Caco-2 (cell line): Measurements from ENCODE around the gene B4GALT4. TPM values are rescaled to one million over a fixed set of nuclear protein-coding genes. Genes with fewer than 3 reads are reported as not detected.

ENCODE experiments used
- BruUV-seq: library from RNA; stranded (reverse); fragments of 400-500 nt; replicated peaks from 2 replicates; lab custom pipeline; 2021; lab: Mats Ljungman, UMichigan
- CTCF ChIA-PET: fragments of 300-600 bp; sonication (Branson Sonifier 250); formaldehyde crosslinking; loops from one replicate; lab custom pipeline; 2022; ENCODE audit warnings: antibody characterized with exemption; lab: Charles Lee
- POLR2A ChIA-PET: fragments of 300-600 bp; sonication (Branson Sonifier 250); formaldehyde crosslinking; loops from one replicate; lab custom pipeline; 2022; ENCODE audit warnings: antibody characterized with exemption; lab: Charles Lee
- DNase-seq, 2 experiments: peaks; one replicate each; pipeline versions ENCODE4 v3.0.0 to v3.0.0-alpha.2; 2020 to 2022
- H3K27me3 ChIP-seq: replicated peaks from 2 replicates; pipeline ENCODE4 v1.6.0; 2011; ENCODE audit warnings: low read length; ENCODE audit not compliant: control insufficient read depth, insufficient read depth
- H3K36me3 ChIP-seq: 2 replicates; pipeline ENCODE4 v1.5.1; 2011; ENCODE audit warnings: low read length; ENCODE audit not compliant: control insufficient read depth, insufficient read depth
- H3K4me1 ChIP-seq: fragments of 250-450 bp; sonication (Bioruptor Pico); 2 replicates; pipeline ENCODE4 v1.5.1; 2020; ENCODE audit warnings: mild to moderate bottlenecking
- H3K4me3 ChIP-seq: 2 replicates; pipeline ENCODE4 v1.5.1; 2011; ENCODE audit warnings: low read depth, mild to moderate bottlenecking, control low read depth, low read length
- H3K9me3 ChIP-seq: fragments of 250-450 bp; sonication (Bioruptor Pico); 2 replicates; pipeline ENCODE4 v1.5.1; 2020; ENCODE audit warnings: mild to moderate bottlenecking, moderate library complexity
- H3K27ac Mint-ChIP-seq: one replicate; pipeline ENCODE4 v1.8.0; 2022; ENCODE audit warnings: mixed read lengths; ENCODE audit not compliant: unreplicated experiment
- H3K27me3 Mint-ChIP-seq: one replicate; pipeline ENCODE4 v1.8.0; 2022; ENCODE audit warnings: mixed read lengths; ENCODE audit not compliant: insufficient read depth, unreplicated experiment
- H3K36me3 Mint-ChIP-seq: one replicate; pipeline ENCODE4 v1.8.0; 2022; ENCODE audit warnings: mild to moderate bottlenecking, mixed read lengths; ENCODE audit not compliant: insufficient read depth, unreplicated experiment
- H3K4me1 Mint-ChIP-seq: one replicate; pipeline ENCODE4 v1.8.0; 2022; ENCODE audit warnings: low read depth, mixed read lengths; ENCODE audit not compliant: unreplicated experiment
- H3K4me3 Mint-ChIP-seq: one replicate; pipeline ENCODE4 v1.8.0; 2022; ENCODE audit warnings: mild to moderate bottlenecking, moderate library complexity, mixed read lengths; ENCODE audit not compliant: unreplicated experiment
- H3K9me3 Mint-ChIP-seq: one replicate; pipeline ENCODE4 v1.8.0; 2022; ENCODE audit warnings: mixed read lengths; ENCODE audit not compliant: unreplicated experiment
- CTCF ChIP-seq, 2 experiments: fragments of 200-600 bp in 1 of 2; IDR thresholded peaks; 1 replicate in 1 of 2; 2 replicates in 1 of 2; pipeline versions ENCODE4 v1.5.1 to v1.8.0; 2011 to 2022; ENCODE audit warnings: antibody characterized with exemption in 1 of 2, control low read depth in 1 of 2, inconsistent platforms in 1 of 2, low read depth in 1 of 2, low read length in 1 of 2, mild to moderate bottlenecking in 1 of 2, moderate library complexity in 1 of 2; ENCODE audit not compliant: insufficient read depth in 1 of 2, severe bottlenecking in 1 of 2, unreplicated experiment in 1 of 2
- intact Hi-C: fragments of 100-400 bp; cut with micrococcal nuclease; formaldehyde crosslinking; loops from one replicate; pipeline ENCODE4 v1.10.0; 2022; ENCODE audit not compliant: unreplicated experiment
- total RNA-seq: library from RNA; stranded (reverse); gene quantifications from 2 replicates; pipeline ENCODE4 v1.2.3, GENCODE V29; 2022

Gene B4GALT4
- total RNA-seq, 1 experiment from 2014 or later, result 59.7 TPM

- Mint-ChIP-seq H3K9me3 (no peaks in the 10 kb centered on the region), H3K4me1 (peaks cover 19% of the 10 kb centered on the region), H3K36me3 (peaks cover 73% of the 10 kb centered on the region), H3K4me3 (no peak overlapping the region), H3K27me3 (no peaks in the 10 kb centered on the region), H3K27ac (no peak overlapping the region)
- Histone ChIP-seq H3K9me3 (no peaks in the 10 kb centered on the region), H3K4me3 (no peak overlapping the region), H3K27me3 (no peaks in the 10 kb centered on the region), H3K36me3 (peaks cover 7% of the 10 kb centered on the region; the same call in 1 of the 2 replicates), H3K4me1 (no peaks in the 10 kb centered on the region; the same call in 1 of the 2 replicates)
- intact Hi-C loops, result no loop called here
- BruUV-seq, result no TSS peak
- POLR2A ChIA-PET, result no interaction called here
- DNase-seq, result no peak
- CTCF ChIA-PET, result interaction anchor here (1.0 kb wide), 1 partner anchor 132 kb away, joined by 3 read pairs; no protein-coding TSS in a partner anchor
- no peak for TF ChIP-seq CTCF (IDR thresholded peaks at IDR 0.05; ENCODE audit: insufficient read depth in 1 of 2, low read depth in 1 of 2, low read length in 1 of 2, severe bottlenecking in 1 of 2, unreplicated experiment in 1 of 2)
These were observed 19.6 kb downstream of the B4GALT4 start for GRCh38 chr3:119220970-119221667.

GRCh38 chr3:119220198-119220597 is 20.5 kb downstream of the B4GALT4 start:
- no peaks in the 10 kb centered on the region; the same call in 1 of the 2 replicates for H3K4me1 ChIP-seq
- BruUV-seq, result no TSS peak
- Mint-ChIP-seq H3K27ac (no peak overlapping the region), H3K36me3 (peaks cover 80% of the 10 kb centered on the region), H3K4me1 (peaks cover 19% of the 10 kb centered on the region), H3K9me3 (no peaks in the 10 kb centered on the region), H3K27me3 (no peaks in the 10 kb centered on the region), H3K4me3 (no peak overlapping the region)
- intact Hi-C loops, result no loop called here
- no peaks in the 10 kb centered on the region for H3K9me3 ChIP-seq
- ChIA-PET POLR2A (no interaction called here), CTCF (no interaction called here)
- no peaks in the 10 kb centered on the region for H3K27me3 ChIP-seq
- DNase-seq, result no peak
- H3K4me3 ChIP-seq, result no peak overlapping the region
- peaks cover 7% of the 10 kb centered on the region; the same call in 1 of the 2 replicates for H3K36me3 ChIP-seq
- TF ChIP-seq CTCF (IDR thresholded peaks at IDR 0.05; ENCODE audit: insufficient read depth in 1 of 2, low read depth in 1 of 2, low read length in 1 of 2, severe bottlenecking in 1 of 2, unreplicated experiment in 1 of 2), result no peak

GRCh38 chr3:119219069-119219468 is 21.6 kb downstream of the B4GALT4 start:
- no peak overlapping the region for H3K27ac Mint-ChIP-seq
- Histone ChIP-seq H3K27me3 (no peaks in the 10 kb centered on the region), H3K9me3 (no peaks in the 10 kb centered on the region), H3K36me3 (peaks cover 7% of the 10 kb centered on the region; the same call in 1 of the 2 replicates), H3K4me1 (no peaks in the 10 kb centered on the region; the same call in 1 of the 2 replicates), H3K4me3 (no peak overlapping the region)
- no peaks in the 10 kb centered on the region for H3K9me3 Mint-ChIP-seq
- peaks cover 19% of the 10 kb centered on the region for H3K4me1 Mint-ChIP-seq
- intact Hi-C loops, result no loop called here
- no TSS peak for BruUV-seq
- no peaks in the 10 kb centered on the region for H3K27me3 Mint-ChIP-seq
- TF ChIP-seq CTCF (IDR thresholded peaks at IDR 0.05; ENCODE audit: insufficient read depth in 1 of 2, low read depth in 1 of 2, low read length in 1 of 2, severe bottlenecking in 1 of 2, unreplicated experiment in 1 of 2), result no peak
- peaks cover 85% of the 10 kb centered on the region for H3K36me3 Mint-ChIP-seq
- ChIA-PET POLR2A (no interaction called here), CTCF (no interaction called here)
- no peak for DNase-seq
- no peak overlapping the region for H3K4me3 Mint-ChIP-seq
